CD8-positive, alpha-beta memory T cell (primary cell): ENCODE measurements around the gene POU5F1. TPM values are rescaled to one million over a fixed set of nuclear protein-coding genes. Genes with fewer than 3 reads are reported as not detected.
A peak's percentile ranks its signal among the peaks of the same experiment; 100 is the strongest.

Source experiments
- CTCF ChIA-PET: fragments of 350-600 bp; sonication (Branson Sonifier 250); formaldehyde crosslinking; loops from one replicate; lab custom pipeline; 2021; ENCODE audit warnings: antibody characterized with exemption; lab: Charles Lee
- POLR2A ChIA-PET: fragments of 350-600 bp; sonication (Branson Sonifier 250); formaldehyde crosslinking; loops from one replicate; lab custom pipeline; 2021; ENCODE audit warnings: antibody characterized with exemption; lab: Charles Lee
- DNase-seq, 5 donors: peaks; one replicate each; pipeline versions ENCODE4 v3.0.0 to v3.0.0-alpha.2; 2020 to 2022; ENCODE audit warnings: mixed read lengths in 1 of 5
- H3K27ac ChIP-seq: one replicate; pipeline ENCODE4 v1.7.0; 2013; ENCODE audit warnings: low read depth, mild to moderate bottlenecking, low read length, moderate library complexity
- H3K27me3 ChIP-seq: 2 replicates; pipeline ENCODE4 v1.7.0; 2013; ENCODE audit warnings: low read length, mild to moderate bottlenecking; ENCODE audit not compliant: insufficient read depth, poor library complexity, severe bottlenecking
- H3K36me3 ChIP-seq: 2 replicates; pipeline ENCODE4 v1.7.0; 2013; ENCODE audit warnings: mild to moderate bottlenecking, low read length, moderate library complexity; ENCODE audit not compliant: insufficient read depth
- H3K4me1 ChIP-seq: 2 replicates; pipeline ENCODE4 v1.7.0; 2013; ENCODE audit warnings: mild to moderate bottlenecking, low read length, moderate library complexity; ENCODE audit not compliant: insufficient read depth
- H3K4me3 ChIP-seq: 2 replicates; pipeline ENCODE4 v1.7.0; 2013; ENCODE audit warnings: mild to moderate bottlenecking, low read length
- H3K9me3 ChIP-seq: 2 replicates; pipeline ENCODE4 v1.7.0; 2013; ENCODE audit warnings: mild to moderate bottlenecking, low read length
- H3K27ac Mint-ChIP-seq, 8 donors: one replicate each; pipeline ENCODE4 v1.8.0; 2020 to 2021; ENCODE audit warnings: mixed read lengths in 8 of 8, mild to moderate bottlenecking in 6 of 8, inconsistent platforms in 3 of 8, moderate library complexity in 3 of 8
- H3K27me3 Mint-ChIP-seq, 2 donors: one replicate each; pipeline ENCODE4 v1.8.0; 2020 to 2021; ENCODE audit warnings: mixed read lengths in 2 of 2, mild to moderate bottlenecking in 1 of 2, moderate library complexity in 1 of 2
- H3K36me3 Mint-ChIP-seq, 3 donors: one replicate each; pipeline ENCODE4 v1.8.0; 2020 to 2021; ENCODE audit warnings: mixed read lengths in 3 of 3, inconsistent platforms in 1 of 3, mild to moderate bottlenecking in 1 of 3
- H3K4me1 Mint-ChIP-seq, 3 donors: one replicate each; pipeline ENCODE4 v1.8.0; 2020 to 2021; ENCODE audit warnings: mixed read lengths in 3 of 3, inconsistent platforms in 1 of 3, mild to moderate bottlenecking in 1 of 3
- H3K4me3 Mint-ChIP-seq, 7 donors: one replicate each; pipeline ENCODE4 v1.8.0; 2020 to 2021; ENCODE audit warnings: mixed read lengths in 7 of 7, mild to moderate bottlenecking in 6 of 7, moderate library complexity in 4 of 7, inconsistent platforms in 2 of 7
- H3K9me3 Mint-ChIP-seq, 5 donors: one replicate each; pipeline ENCODE4 v1.8.0; 2020 to 2022; ENCODE audit warnings: mixed read lengths in 5 of 5, mild to moderate bottlenecking in 3 of 5, moderate library complexity in 2 of 5, inconsistent platforms in 1 of 5
- polyA plus RNA-seq: library from polyadenylated mRNA; unstranded; fragments of 300-500 nt; fragmentation: Illumina TruSeq; gene quantifications from one replicate; pipeline ENCODE4 v1.2.3, GENCODE V29; 2021
- total RNA-seq, 2 experiments: library from RNA; stranded (reverse); gene quantifications; one replicate each; pipeline ENCODE4 v1.2.3, GENCODE V29; 2021

The POU5F1 gene
- total and polyA plus RNA-seq, 3 experiments from 2014 or later: not detected

DNA sequence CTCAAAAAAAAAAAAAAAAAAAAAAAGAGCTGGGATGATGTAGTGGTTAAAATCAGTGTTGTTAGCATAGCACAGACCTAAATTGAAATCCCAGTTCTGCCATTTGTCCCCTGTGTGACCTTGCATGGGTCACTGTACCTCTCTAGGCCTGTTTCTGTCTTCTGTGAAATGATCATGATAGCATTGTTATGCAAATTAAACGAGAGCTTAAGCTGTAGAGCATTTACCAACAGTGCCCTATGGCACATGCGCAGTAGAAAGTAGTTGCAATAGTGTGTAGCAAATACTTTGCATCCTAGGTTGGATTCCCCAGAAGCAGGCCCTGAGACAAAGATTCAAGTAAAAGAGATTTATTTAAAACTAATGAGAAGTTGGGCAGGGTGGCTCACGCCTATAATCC, 38.9 kb downstream of the POU5F1 start:
- H3K36me3 Mint-ChIP-seq: no peaks in the 10 kb centered on the region
- peaks cover 6 to 7% (median 6%) of the 10 kb centered on the region in 3 donors for H3K4me1 Mint-ChIP-seq
- H3K27me3 ChIP-seq: peaks cover 4% of the 10 kb centered on the region
- no peaks in the 10 kb centered on the region for H3K9me3 ChIP-seq
- no peak overlapping the region for H3K27ac ChIP-seq
- no peak overlapping the region for H3K4me3 Mint-ChIP-seq
- peaks cover 5 to 7% of the 10 kb centered on the region in 2 donors for H3K27me3 Mint-ChIP-seq
- H3K36me3 ChIP-seq: no peaks in the 10 kb centered on the region
- H3K4me3 ChIP-seq: no peak overlapping the region
- H3K9me3 Mint-ChIP-seq: no peaks in the 10 kb centered on the region
- ChIA-PET POLR2A (interaction anchor here (0.7 kb wide), 1 partner anchor 79 kb away, joined by 6 read pairs; no protein-coding TSS in a partner anchor), CTCF (interaction anchor here (13.1 kb wide), 1 partner anchor 236 kb away, joined by 80 read pairs; no protein-coding TSS in a partner anchor)
- peak overlapping the region in 1 of 8 donors; percentile 52 for H3K27ac Mint-ChIP-seq
- no peaks in the 10 kb centered on the region for H3K4me1 ChIP-seq
- no peak for DNase-seq

DNA sequence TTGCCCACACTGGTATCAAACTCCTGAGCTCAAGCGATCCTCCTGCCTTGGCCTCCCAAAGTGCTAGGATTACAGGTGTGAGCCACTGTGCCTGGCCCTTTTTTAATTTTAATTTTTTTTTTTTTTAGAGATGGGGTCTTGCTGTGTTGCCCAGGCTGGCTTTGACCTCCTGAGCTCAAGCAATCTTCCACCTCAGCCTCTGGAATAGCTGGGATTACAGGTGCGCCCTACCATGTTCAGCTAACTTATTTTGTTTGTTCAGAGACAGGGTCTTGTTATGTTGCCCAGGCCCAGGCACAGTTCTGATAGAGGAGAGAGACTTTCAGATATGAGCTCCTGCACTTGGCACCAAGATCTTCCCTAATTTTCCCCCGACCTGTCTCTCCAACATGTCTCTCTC, 39.7 kb downstream of the POU5F1 start:
- POLR2A ChIA-PET: interaction anchor here (0.7 kb wide), 1 partner anchor 28 kb away, joined by 3 read pairs; no protein-coding TSS in a partner anchor
- H3K27ac Mint-ChIP-seq: no peak overlapping the region
- peaks cover 5 to 7% of the 10 kb centered on the region in 2 donors for H3K27me3 Mint-ChIP-seq

DNA sequence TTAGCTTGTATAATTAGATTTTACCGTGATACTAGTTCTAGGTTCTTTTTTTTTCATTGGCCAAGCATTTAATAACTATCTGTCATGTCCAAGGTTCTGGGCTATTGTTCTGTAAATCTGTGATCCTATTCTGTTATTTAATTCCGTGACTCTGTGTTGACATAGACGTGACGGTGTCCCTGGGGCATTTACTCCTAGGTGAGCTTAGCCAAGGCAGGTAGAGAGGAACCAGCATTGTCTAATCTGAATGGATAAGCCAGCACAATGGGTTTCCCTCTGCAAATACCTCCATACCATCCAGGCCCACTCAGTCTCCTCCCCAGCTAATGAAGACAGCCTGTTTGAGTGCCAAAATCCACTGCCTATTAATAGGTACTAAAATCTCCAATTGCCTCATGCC, 41.4 kb downstream of the POU5F1 start:
- Mint-ChIP-seq H3K4me3 (no peak overlapping the region), H3K36me3 (no peaks in the 10 kb centered on the region), H3K27me3 (peaks cover 5 to 7% of the 10 kb centered on the region in 2 donors), H3K27ac (no peak overlapping the region), H3K9me3 (no peaks in the 10 kb centered on the region), H3K4me1 (peaks cover 6 to 7% (median 6%) of the 10 kb centered on the region in 3 donors)
- ChIA-PET CTCF (interaction anchor here (0.9 to 2.3 kb wide), 9 partner anchors 9 to 216 kb away, joined by 3 to 10 read pairs (median 4); partner anchors contain the start of genes PSORS1C1, PSORS1C2 and VARS2), POLR2A (no interaction called here)
- DNase-seq: no peak
- Histone ChIP-seq H3K27ac (no peak overlapping the region), H3K4me3 (no peak overlapping the region), H3K9me3 (no peaks in the 10 kb centered on the region), H3K36me3 (no peaks in the 10 kb centered on the region), H3K27me3 (peaks cover 4% of the 10 kb centered on the region), H3K4me1 (no peaks in the 10 kb centered on the region)

More for the DNA sequence above, 39.7 kb downstream of the POU5F1 start:
- no peaks in the 10 kb centered on the region for H3K9me3 ChIP-seq
- no peaks in the 10 kb centered on the region for H3K36me3 Mint-ChIP-seq
- no peak overlapping the region for H3K4me3 ChIP-seq
- H3K27me3 ChIP-seq: peaks cover 4% of the 10 kb centered on the region
- CTCF ChIA-PET: interaction anchor here (2.3 to 13.1 kb wide), 2 partner anchors 62 to 237 kb away, joined by 5 to 80 read pairs; no protein-coding TSS in a partner anchor
- H3K27ac ChIP-seq: no peak overlapping the region
- H3K4me1 ChIP-seq: no peaks in the 10 kb centered on the region
- no peak for DNase-seq
- H3K4me3 Mint-ChIP-seq: no peak overlapping the region
- H3K36me3 ChIP-seq: no peaks in the 10 kb centered on the region
- peaks cover 6 to 7% (median 6%) of the 10 kb centered on the region in 3 donors for H3K4me1 Mint-ChIP-seq
- H3K9me3 Mint-ChIP-seq: no peaks in the 10 kb centered on the region

DNA sequence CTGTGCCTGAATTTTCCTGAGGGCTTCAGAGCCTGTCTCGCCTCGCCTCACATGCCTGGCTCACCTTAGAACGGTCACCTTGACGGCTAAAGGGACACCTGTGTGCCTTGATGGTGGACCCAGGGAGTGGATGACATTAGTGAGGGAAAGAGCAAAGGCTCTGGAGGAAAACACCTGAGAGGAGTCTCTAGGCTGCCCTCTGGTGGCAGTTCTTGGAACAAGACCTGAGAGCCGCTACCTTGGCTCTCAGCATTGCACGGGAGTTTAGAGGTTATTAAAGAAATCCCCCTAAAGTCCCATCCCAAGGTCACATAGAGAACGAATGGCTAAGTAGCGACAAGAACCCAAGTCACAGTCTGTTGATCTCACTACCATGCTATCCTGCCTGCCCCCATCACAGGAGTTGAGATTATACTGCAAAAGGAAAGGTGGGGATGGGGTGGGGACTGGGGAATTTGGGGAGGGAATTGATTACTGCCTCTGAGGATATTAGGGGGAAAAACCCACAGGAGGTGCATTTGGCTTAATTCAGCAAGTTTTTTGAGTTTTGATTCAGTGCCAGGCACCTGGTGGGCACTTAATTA, 42.3 kb downstream of the POU5F1 start:
- ChIA-PET CTCF (interaction anchor here (0.8 to 2.1 kb wide), 10 partner anchors 9 to 215 kb away, joined by 3 to 10 read pairs (median 4); partner anchors contain the start of genes C6orf15, PSORS1C1, PSORS1C2 and VARS2), POLR2A (no interaction called here)
- peaks cover 5 to 9% of the 10 kb centered on the region in 2 donors for H3K27me3 Mint-ChIP-seq
- Histone ChIP-seq H3K9me3 (no peaks in the 10 kb centered on the region), H3K27me3 (peaks cover 4% of the 10 kb centered on the region), H3K36me3 (no peaks in the 10 kb centered on the region), H3K27ac (no peak overlapping the region), H3K4me3 (no peak overlapping the region), H3K4me1 (no peaks in the 10 kb centered on the region)
- H3K27ac Mint-ChIP-seq: peak overlapping the region in 3 of 8 donors; percentile 35 to 80 (median 48)
- no peaks in the 10 kb centered on the region for H3K9me3 Mint-ChIP-seq
- no peaks in the 10 kb centered on the region for H3K36me3 Mint-ChIP-seq
- peaks cover 6 to 7% (median 6%) of the 10 kb centered on the region in 3 donors for H3K4me1 Mint-ChIP-seq
- DNase-seq: peak; percentile 42 to 79 (median 62)
- no peak overlapping the region for H3K4me3 Mint-ChIP-seq

DNA sequence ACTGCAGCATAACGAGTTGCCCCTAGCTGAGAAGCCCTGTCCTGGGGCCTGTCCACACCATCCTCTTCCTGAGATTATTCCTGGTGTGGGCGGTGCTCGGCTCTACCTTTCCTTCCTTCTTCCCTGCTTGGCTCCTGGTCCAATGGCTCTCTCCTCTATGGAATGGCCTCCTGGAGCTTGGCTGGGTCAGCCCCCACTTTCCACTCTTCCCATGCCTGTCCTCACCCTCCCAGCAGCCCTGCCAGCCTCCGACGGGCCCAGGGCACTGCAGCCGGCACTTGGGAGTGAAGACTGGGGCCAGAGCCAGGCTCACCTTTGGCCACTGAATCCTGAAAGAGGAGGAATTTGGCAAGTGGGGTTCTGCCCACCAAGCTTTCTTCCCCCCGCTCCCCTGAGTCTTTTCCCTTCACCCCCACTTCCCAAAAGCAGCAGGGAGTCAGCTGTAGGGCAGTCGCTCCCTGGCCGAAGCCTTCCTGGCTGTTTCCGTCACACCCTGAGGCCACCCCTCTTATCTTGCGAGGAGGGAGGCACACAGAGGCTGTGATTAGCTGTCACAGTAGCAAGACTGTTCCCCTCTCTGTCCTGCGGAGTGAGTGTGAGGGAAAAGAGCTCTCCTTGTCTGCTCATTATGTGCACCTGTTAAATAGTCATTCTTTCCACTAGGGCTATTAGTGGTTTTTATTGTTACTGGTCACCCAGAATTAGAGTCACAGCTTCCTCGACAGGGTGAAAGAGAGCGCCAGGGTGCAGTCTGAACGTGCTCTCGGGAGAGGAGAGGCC, 43.9 kb downstream of the POU5F1 start:
- DNase-seq: no peak
- peaks cover 6 to 7% (median 6%) of the 10 kb centered on the region in 3 donors for H3K4me1 Mint-ChIP-seq
- ChIA-PET CTCF (interaction anchor here (0.9 to 2.5 kb wide), 11 partner anchors 10 to 336 kb away, joined by 3 to 9 read pairs (median 3); partner anchors contain the start of gene C6orf15), POLR2A (interaction anchor here (0.6 kb wide), 1 partner anchor 364 kb away, joined by 5 read pairs; no protein-coding TSS in a partner anchor)
- H3K36me3 Mint-ChIP-seq: no peaks in the 10 kb centered on the region
- peaks cover under 1% of the 10 kb centered on the region for H3K27me3 ChIP-seq
- H3K36me3 ChIP-seq: no peaks in the 10 kb centered on the region
- no peaks in the 10 kb centered on the region for H3K4me1 ChIP-seq
- H3K27ac ChIP-seq: no peak overlapping the region
- H3K9me3 ChIP-seq: no peaks in the 10 kb centered on the region
- H3K9me3 Mint-ChIP-seq: no peaks in the 10 kb centered on the region
- no peak overlapping the region for H3K4me3 ChIP-seq
- peaks cover 5 to 9% of the 10 kb centered on the region in 2 donors for H3K27me3 Mint-ChIP-seq
- H3K27ac Mint-ChIP-seq: no peak overlapping the region
- no peak overlapping the region for H3K4me3 Mint-ChIP-seq

DNA sequence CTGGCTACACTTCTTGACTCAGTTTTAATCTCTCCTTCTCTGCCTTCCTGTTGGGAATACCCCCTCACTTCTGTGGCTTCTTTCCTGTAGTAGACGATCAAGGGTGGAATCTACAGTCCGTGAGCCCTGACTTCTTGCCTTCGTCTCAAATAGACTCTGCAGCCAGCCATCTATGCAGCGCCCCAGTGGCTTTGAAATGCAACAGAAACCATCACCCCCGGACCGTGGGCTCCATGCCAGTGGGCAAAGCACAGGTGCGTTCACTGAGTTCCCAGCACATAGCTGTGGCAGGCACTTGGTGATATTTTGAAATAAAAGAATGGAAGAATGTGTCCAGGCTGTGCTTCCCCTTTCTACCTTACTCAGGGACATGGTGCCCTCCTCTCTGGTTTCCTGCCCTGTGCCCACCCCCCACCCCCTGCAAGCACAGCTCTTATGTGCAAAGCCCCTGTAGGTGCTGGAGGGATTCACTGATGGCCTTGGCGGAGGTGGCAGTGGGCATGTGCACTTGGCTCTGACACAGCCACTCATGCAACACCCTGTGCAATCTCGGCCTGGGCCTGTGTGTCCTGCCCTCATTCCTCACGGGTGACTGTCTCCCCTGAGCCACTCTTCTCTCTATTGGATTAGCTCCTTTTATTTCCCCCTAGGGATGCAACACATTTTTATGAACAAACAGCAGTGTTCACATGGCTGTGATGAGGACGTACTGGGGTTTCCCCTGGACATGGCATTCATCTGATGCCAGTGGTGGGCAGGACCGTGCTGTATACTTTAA, 44.7 kb downstream of the POU5F1 start:
- Histone ChIP-seq H3K36me3 (no peaks in the 10 kb centered on the region), H3K4me3 (no peak overlapping the region), H3K4me1 (no peaks in the 10 kb centered on the region), H3K9me3 (no peaks in the 10 kb centered on the region), H3K27ac (no peak overlapping the region), H3K27me3 (no peaks in the 10 kb centered on the region)
- Mint-ChIP-seq H3K36me3 (no peaks in the 10 kb centered on the region), H3K27ac (no peak overlapping the region), H3K27me3 (peaks cover 5 to 7% of the 10 kb centered on the region in 2 donors), H3K9me3 (no peaks in the 10 kb centered on the region), H3K4me3 (no peak overlapping the region), H3K4me1 (peaks cover 6 to 7% (median 6%) of the 10 kb centered on the region in 3 donors)
- DNase-seq: no peak
- POLR2A ChIA-PET: interaction anchor here (0.6 kb wide), 1 partner anchor 363 kb away, joined by 5 read pairs; no protein-coding TSS in a partner anchor
- CTCF ChIA-PET: interaction anchor here (0.8 to 2.5 kb wide), 5 partner anchors 9 to 241 kb away, joined by 3 to 9 read pairs (median 3); no protein-coding TSS in a partner anchor

DNA sequence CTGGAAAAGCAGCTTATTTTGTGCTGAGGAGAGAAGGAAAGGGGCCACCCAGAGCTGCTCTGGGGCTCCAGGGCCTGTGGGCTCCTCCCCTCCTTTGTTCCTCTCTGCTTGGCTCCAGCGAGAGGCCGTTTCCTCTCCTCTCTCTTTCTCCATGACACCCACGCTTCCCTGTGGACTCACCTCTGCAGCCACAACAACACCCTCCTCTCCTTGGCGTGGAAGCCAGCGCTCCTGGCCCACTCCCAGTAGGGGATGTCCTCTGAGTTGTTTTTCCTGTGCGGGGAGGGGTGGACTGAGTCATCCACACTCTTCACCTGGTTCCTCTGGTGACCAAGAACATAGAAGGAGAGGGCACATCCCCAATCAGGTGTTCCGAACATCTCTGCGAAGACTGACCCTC, 45.3 kb downstream of the POU5F1 start:
- POLR2A ChIA-PET: no interaction called here

More for the DNA sequence above, 45.3 kb downstream of the POU5F1 start:
- H3K9me3 ChIP-seq: no peaks in the 10 kb centered on the region
- no peaks in the 10 kb centered on the region for H3K36me3 ChIP-seq
- DNase-seq: no peak
- no peaks in the 10 kb centered on the region for H3K9me3 Mint-ChIP-seq
- H3K4me3 Mint-ChIP-seq: no peak overlapping the region
- CTCF ChIA-PET: interaction anchor here (0.8 to 2.5 kb wide), 2 partner anchors 9 to 46 kb away, joined by 3 to 9 read pairs; no protein-coding TSS in a partner anchor
- H3K27ac Mint-ChIP-seq: no peak overlapping the region
- H3K36me3 Mint-ChIP-seq: no peaks in the 10 kb centered on the region
- H3K4me1 ChIP-seq: no peaks in the 10 kb centered on the region
- no peak overlapping the region for H3K4me3 ChIP-seq
- peaks cover 5 to 8% of the 10 kb centered on the region in 2 donors for H3K27me3 Mint-ChIP-seq
- H3K4me1 Mint-ChIP-seq: peaks cover 6 to 7% (median 6%) of the 10 kb centered on the region in 3 donors
- H3K27me3 ChIP-seq: no peaks in the 10 kb centered on the region
- H3K27ac ChIP-seq: no peak overlapping the region
